Measurements from ENCODE around the gene DLEU7.

DNA sequence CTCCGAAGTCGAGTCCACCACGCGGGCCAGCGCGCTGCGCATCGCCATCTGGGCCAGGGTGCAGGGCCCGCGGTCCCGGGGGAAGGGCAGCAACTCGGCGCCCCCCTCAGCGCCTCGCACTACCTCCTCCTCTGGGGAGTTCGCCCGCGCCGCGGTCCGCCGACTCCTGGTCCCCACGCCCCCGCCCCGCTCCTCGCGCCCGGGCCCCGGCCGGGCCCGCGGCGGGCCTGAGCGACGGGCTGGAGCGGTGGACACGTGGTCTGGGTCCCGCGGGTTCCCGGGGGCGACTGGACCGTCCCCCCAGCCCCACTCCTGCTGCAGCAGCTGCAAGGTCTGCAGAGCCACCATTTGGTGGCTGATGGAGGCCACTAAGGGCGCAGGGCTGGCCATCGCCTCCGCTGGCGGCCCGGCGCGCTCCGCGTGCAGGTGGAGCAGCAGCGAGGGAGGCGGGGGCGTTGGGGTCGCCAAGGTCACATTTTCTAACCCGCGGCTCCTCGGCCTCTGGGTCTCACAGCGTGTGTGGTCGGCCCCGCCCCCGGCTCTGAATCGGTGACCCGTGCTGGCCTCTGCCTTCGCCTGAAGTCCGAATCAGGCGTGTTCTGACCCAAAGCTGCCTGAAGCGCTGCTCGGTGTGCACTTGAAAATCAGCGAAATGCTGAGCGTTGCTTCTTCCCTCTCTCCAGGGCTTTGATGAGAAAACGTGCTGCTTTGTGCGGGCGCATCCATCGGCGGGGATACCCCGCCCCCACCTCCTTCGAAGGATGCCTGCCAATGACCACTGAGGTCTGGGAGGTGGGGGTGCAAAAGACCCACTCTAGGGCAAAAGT, at the start of gene DLEU7:
- TF ChIP-seq, protein P1, sequence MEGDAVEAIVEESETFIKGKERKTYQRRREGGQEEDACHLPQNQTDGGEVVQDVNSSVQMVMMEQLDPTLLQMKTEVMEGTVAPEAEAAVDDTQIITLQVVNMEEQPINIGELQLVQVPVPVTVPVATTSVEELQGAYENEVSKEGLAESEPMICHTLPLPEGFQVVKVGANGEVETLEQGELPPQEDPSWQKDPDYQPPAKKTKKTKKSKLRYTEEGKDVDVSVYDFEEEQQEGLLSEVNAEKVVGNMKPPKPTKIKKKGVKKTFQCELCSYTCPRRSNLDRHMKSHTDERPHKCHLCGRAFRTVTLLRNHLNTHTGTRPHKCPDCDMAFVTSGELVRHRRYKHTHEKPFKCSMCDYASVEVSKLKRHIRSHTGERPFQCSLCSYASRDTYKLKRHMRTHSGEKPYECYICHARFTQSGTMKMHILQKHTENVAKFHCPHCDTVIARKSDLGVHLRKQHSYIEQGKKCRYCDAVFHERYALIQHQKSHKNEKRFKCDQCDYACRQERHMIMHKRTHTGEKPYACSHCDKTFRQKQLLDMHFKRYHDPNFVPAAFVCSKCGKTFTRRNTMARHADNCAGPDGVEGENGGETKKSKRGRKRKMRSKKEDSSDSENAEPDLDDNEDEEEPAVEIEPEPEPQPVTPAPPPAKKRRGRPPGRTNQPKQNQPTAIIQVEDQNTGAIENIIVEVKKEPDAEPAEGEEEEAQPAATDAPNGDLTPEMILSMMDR (IDR thresholded peaks at IDR 0.05) = no peak
- no peak for TF ChIP-seq POLR2A (IDR thresholded peaks at IDR 0.05)

Data from testis (tissue), 2 donors.